IMR-90 (cell line): Measurements from ENCODE around the gene ZNF780B. TPM values are rescaled to one million over a fixed set of nuclear protein-coding genes. Genes with fewer than 3 reads are reported as not detected.

Source experiments
- ATAC-seq: fragments of 200-7000 bp; cut with Tn5 transposase; 2 replicates; pipeline ENCODE4 v1.9.1; 2020; ENCODE audit warnings: low read depth, mild to moderate bottlenecking, moderate library complexity
- BruUV-seq: library from RNA; stranded (reverse); fragments of 400-500 nt; replicated peaks from 2 replicates; lab custom pipeline; 2021; lab: Mats Ljungman, UMichigan
- CTCF ChIA-PET: fragments of 300-600 bp; formaldehyde crosslinking; extraction: SDS; loops from one replicate; lab custom pipeline; 2021; ENCODE audit warnings: antibody characterized with exemption; lab: Yijun Ruan, JAX
- POLR2A ChIA-PET: fragments of 300-600 bp; sonication (Branson Sonifier 250); formaldehyde crosslinking; loops from one replicate; lab custom pipeline; 2022; ENCODE audit warnings: antibody characterized with exemption; ENCODE audit not compliant: unreplicated experiment; lab: Charles Lee
- DNase-seq: peaks from one replicate; pipeline ENCODE4 v3.0.0; 2013
- H2AFZ ChIP-seq: replicated peaks from 2 replicates; pipeline ENCODE3; 2013; ENCODE audit warnings: low read length, mild to moderate bottlenecking; ENCODE audit not compliant: poor library complexity
- H2AK5ac ChIP-seq: 2 replicates; pipeline ENCODE4 v1.6.1; 2013; ENCODE audit warnings: low read depth, low read length, inconsistent platforms
- H2AK9ac ChIP-seq: replicated peaks from 2 replicates; pipeline ENCODE3; 2013; ENCODE audit warnings: mild to moderate bottlenecking, low read depth, low read length, moderate library complexity; ENCODE audit not compliant: poor library complexity
- H2BK120ac ChIP-seq: 2 replicates; pipeline ENCODE4 v1.6.1; 2013; ENCODE audit warnings: low read depth, low read length, inconsistent platforms
- H2BK15ac ChIP-seq: 3 replicates; pipeline ENCODE4 v1.6.1; 2013; ENCODE audit warnings: low read depth, low read length, inconsistent platforms
- H2BK20ac ChIP-seq: 2 replicates; pipeline ENCODE4 v1.6.1; 2013; ENCODE audit warnings: low read depth, mild to moderate bottlenecking, inconsistent platforms, low read length, moderate library complexity
- H2BK5ac ChIP-seq: 2 replicates; pipeline ENCODE4 v1.6.1; 2013; ENCODE audit warnings: mild to moderate bottlenecking, low read depth, low read length, inconsistent platforms; ENCODE audit not compliant: poor library complexity, severe bottlenecking
- H3K14ac ChIP-seq: replicated peaks from 2 replicates; pipeline ENCODE4 v1.6.1; 2013; ENCODE audit warnings: low read depth, low read length, inconsistent platforms
- H3K18ac ChIP-seq: 2 replicates; pipeline ENCODE4 v1.6.1; 2013; ENCODE audit warnings: low read depth, low read length, control low read depth
- H3K23ac ChIP-seq: 2 replicates; pipeline ENCODE4 v1.6.1; 2013; ENCODE audit warnings: low read depth, low read length, inconsistent platforms
- H3K27ac ChIP-seq: 2 replicates; pipeline ENCODE4 v1.5.1; 2013; ENCODE audit warnings: mild to moderate bottlenecking, control low read depth, low read length; ENCODE audit not compliant: insufficient read depth
- H3K27me3 ChIP-seq: 2 replicates; pipeline ENCODE4 v1.6.1; 2013; ENCODE audit warnings: low read length; ENCODE audit not compliant: control insufficient read depth, insufficient read depth
- H3K36me3 ChIP-seq: 2 replicates; pipeline ENCODE4 v1.6.1; 2013; ENCODE audit warnings: low read length, mixed read lengths; ENCODE audit not compliant: control insufficient read depth, insufficient read depth
- H3K4ac ChIP-seq: 2 replicates; pipeline ENCODE4 v1.6.1; 2013; ENCODE audit warnings: low read depth, low read length, inconsistent platforms
- H3K4me1 ChIP-seq: 2 replicates; pipeline ENCODE4 v1.6.1; 2013; ENCODE audit warnings: low read length, mixed read lengths; ENCODE audit not compliant: control insufficient read depth, insufficient read depth
- H3K4me2 ChIP-seq: 2 replicates; pipeline ENCODE4 v1.6.1; 2013; ENCODE audit warnings: low read depth, mild to moderate bottlenecking, control low read depth, low read length, moderate library complexity
- H3K4me3 ChIP-seq: 2 replicates; pipeline ENCODE4 v1.5.1; 2013; ENCODE audit warnings: low read depth, mild to moderate bottlenecking, control low read depth, low read length, moderate library complexity; ENCODE audit not compliant: insufficient read depth
- H3K56ac ChIP-seq: 2 replicates; pipeline ENCODE4 v1.6.1; 2013; ENCODE audit warnings: low read length, inconsistent platforms; ENCODE audit not compliant: insufficient read depth; ENCODE audit errors: extremely low read depth
- H3K79me1 ChIP-seq, 2 experiments: 2 replicates each; pipeline ENCODE4 v1.6.1; 2013; ENCODE audit warnings: low read length in 2 of 2, inconsistent platforms in 1 of 2, low read depth in 1 of 2
- H3K9ac ChIP-seq: 2 replicates; pipeline ENCODE4 v1.6.1; 2013; ENCODE audit warnings: low read depth, low read length, control low read depth
- H3K9me1 ChIP-seq: 2 replicates; pipeline ENCODE4 v1.6.1; 2013; ENCODE audit warnings: low read length, inconsistent platforms; ENCODE audit not compliant: insufficient read depth
- H3K9me3 ChIP-seq: 2 replicates; pipeline ENCODE4 v1.6.1; 2013; ENCODE audit warnings: low read length; ENCODE audit not compliant: control insufficient read depth, insufficient read depth
- H4K20me1 ChIP-seq: 2 replicates; pipeline ENCODE4 v1.6.1; 2013; ENCODE audit warnings: low read length, inconsistent platforms; ENCODE audit not compliant: insufficient read depth
- H4K5ac ChIP-seq: 2 replicates; pipeline ENCODE4 v1.6.1; 2013; ENCODE audit warnings: mild to moderate bottlenecking, low read depth, low read length, control low read depth
- H4K8ac ChIP-seq, 2 experiments: 2 replicates each; pipeline ENCODE4 v1.6.1; 2013; ENCODE audit warnings: low read depth in 2 of 2, low read length in 2 of 2, control low read depth in 1 of 2, inconsistent platforms in 1 of 2
- H4K91ac ChIP-seq: 2 replicates; pipeline ENCODE4 v1.6.1; 2013; ENCODE audit warnings: low read depth, low read length, inconsistent platforms; ENCODE audit not compliant: insufficient read depth
- RAD21 ChIP-seq: IDR thresholded peaks from 2 replicates; pipeline ENCODE4 v1.6.1; 2012; ENCODE audit warnings: low read length, improper control_type of control experiment
- RCOR1 ChIP-seq: IDR thresholded peaks from 2 replicates; pipeline ENCODE4 v1.6.1; 2012; ENCODE audit warnings: mild to moderate bottlenecking, low read length, improper control_type of control experiment; ENCODE audit not compliant: insufficient replicate concordance
- WGBS, 2 experiments: methylation state at CpG; one replicate each; pipeline versions ENCODE4 v1.1.5 to v1.1.7; 2013; ENCODE audit warnings: missing lambda C conversion rate in 2 of 2; ENCODE audit not compliant: insufficient read length in 1 of 2; ENCODE audit errors: extremely low coverage in 2 of 2; 5-methylcytosine and 5-hydroxymethylcytosine counted together
- dilution Hi-C: fragments of 300-500 bp; cut with HindIII; formaldehyde crosslinking; loops from one replicate; pipeline ENCODE4 v1.14.3; 2018; ENCODE audit warnings: low sequenced_read_pairs; ENCODE audit not compliant: unreplicated experiment
- in situ Hi-C: fragments of 300-500 bp; cut with MboI; formaldehyde crosslinking; loops from 3 replicates; pipeline ENCODE4 v1.14.3; 2019; ENCODE audit warnings: low sequenced_read_pairs, inconsistent platforms, mixed read lengths
- intact Hi-C: fragments of 100-400 bp; cut with micrococcal nuclease; formaldehyde crosslinking; loops from 2 replicates; pipeline ENCODE4 v1.10.0; 2022
- polyA plus RNA-seq, 3 experiments: library from polyadenylated mRNA; depleted of rRNA; stranded (reverse); fragments of >200 nt; gene quantifications; 2 replicates each; pipeline ENCODE4 v1.2.3, GENCODE V29; 2012; ENCODE audit warnings: low replicate concordance in 1 of 3
- total RNA-seq: library from RNA; depleted of rRNA; stranded (reverse); fragments of >200 nt; gene quantifications from 2 replicates; pipeline ENCODE4 v1.2.3, GENCODE V29; 2012

Gene ZNF780B
- total and polyA plus RNA-seq, 2 of the 4 experiments (the other 2 are of a cell fraction) = 3.7 to 19.9 TPM

GRCh38 chr19:39987596-39987995, 68.4 kb downstream of the ZNF780B start:
- in situ Hi-C loops (no loop called here), intact Hi-C loops (no loop called here), dilution Hi-C loops (no loop called here)
- H3K9me3 ChIP-seq = peaks cover 4% of the 10 kb centered on the region
- H3K79me1 ChIP-seq = peaks cover 14 to 16% of the 10 kb centered on the region in 2 experiments; a peak in 3 of 4 replicates
- H3K4me2 ChIP-seq = no peak overlapping the region
- H2BK120ac ChIP-seq = no peak overlapping the region
- H3K27me3 ChIP-seq = no peaks in the 10 kb centered on the region
- no peak overlapping the region for H2BK20ac ChIP-seq
- POLR2A ChIA-PET = no interaction called here
- BruUV-seq = no TSS peak
- H3K4ac ChIP-seq = no peak overlapping the region
- no peak overlapping the region for H2BK5ac ChIP-seq
- no peak overlapping the region for H3K18ac ChIP-seq
- no peak overlapping the region for H4K91ac ChIP-seq
- H3K4me1 ChIP-seq = no peaks in the 10 kb centered on the region
- peaks cover 5% of the 10 kb centered on the region for H3K36me3 ChIP-seq
- no peak overlapping the region for H3K14ac ChIP-seq
- H3K4me3 ChIP-seq = no peak overlapping the region
- H3K9ac ChIP-seq = no peak overlapping the region
- no peak overlapping the region for H2AK9ac ChIP-seq
- H4K20me1 ChIP-seq = no peaks in the 10 kb centered on the region
- no peak for DNase-seq
- H3K56ac ChIP-seq = no peak overlapping the region
- no peak for ATAC-seq
- H3K9me1 ChIP-seq = no peaks in the 10 kb centered on the region
- H2AK5ac ChIP-seq = no peak overlapping the region
- WGBS, 2 experiments = no CpG with 5 or more reads among the region's 1 CpG
- no peak overlapping the region for H2BK15ac ChIP-seq
- H2AFZ ChIP-seq = no peak overlapping the region
- TF ChIP-seq RCOR1 (no peak), RAD21 (no peak)
- no peak overlapping the region for H4K5ac ChIP-seq
- no peak overlapping the region for H3K27ac ChIP-seq
- H4K8ac ChIP-seq = no peak overlapping the region
- CTCF ChIA-PET = no interaction called here
- no peak overlapping the region for H3K23ac ChIP-seq
